Measurements from ENCODE around the gene AMIGO3.

DNA sequence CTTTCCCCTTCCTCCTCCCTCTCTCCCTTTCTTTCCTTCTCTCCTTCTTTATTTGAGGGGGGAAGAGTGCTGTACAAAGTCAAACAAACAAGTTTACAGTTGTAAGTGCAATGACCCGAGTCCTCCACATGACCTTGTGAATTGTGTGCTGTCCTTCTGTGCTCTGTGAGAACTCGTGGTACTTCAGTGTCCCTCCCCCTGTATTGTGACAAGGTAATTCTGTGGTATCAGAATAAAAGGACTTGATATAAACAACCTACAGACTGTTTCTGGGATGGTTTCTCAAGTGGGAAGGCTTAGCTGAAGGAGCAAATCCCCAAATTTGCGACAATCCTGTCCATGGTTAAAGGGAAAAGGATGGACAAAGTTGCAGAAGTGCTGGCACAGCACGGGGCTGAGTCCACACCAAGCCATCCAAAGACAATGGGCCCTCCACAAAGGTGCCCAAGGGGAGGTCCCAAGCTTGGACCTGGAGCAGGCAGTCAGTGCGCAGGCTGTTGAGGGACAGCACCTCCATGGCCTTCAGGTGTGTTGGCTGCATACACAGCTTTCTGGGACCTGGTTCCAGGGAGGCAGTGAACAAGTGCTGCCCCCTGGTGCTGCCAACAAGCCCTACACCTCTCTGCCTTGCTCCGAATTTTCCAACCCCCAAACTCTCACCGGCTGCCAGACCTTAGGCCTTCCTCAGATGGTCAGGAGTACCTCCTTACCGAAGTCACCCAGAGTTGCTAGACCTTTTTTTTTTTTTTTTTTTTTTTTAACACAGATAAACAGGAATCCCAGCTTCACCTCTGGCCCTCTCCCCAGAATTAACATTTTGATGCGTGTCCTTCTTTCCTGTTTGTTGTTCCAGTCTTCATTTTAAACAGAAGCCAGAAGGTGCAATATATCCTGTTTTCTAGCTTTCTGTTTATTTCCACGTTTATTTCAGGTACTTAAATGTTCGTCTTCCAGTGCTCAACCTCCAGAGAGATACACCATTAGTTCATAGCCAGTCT lies 47.9 kb downstream of the AMIGO3 start:
- TF ChIP-seq, protein P1, sequence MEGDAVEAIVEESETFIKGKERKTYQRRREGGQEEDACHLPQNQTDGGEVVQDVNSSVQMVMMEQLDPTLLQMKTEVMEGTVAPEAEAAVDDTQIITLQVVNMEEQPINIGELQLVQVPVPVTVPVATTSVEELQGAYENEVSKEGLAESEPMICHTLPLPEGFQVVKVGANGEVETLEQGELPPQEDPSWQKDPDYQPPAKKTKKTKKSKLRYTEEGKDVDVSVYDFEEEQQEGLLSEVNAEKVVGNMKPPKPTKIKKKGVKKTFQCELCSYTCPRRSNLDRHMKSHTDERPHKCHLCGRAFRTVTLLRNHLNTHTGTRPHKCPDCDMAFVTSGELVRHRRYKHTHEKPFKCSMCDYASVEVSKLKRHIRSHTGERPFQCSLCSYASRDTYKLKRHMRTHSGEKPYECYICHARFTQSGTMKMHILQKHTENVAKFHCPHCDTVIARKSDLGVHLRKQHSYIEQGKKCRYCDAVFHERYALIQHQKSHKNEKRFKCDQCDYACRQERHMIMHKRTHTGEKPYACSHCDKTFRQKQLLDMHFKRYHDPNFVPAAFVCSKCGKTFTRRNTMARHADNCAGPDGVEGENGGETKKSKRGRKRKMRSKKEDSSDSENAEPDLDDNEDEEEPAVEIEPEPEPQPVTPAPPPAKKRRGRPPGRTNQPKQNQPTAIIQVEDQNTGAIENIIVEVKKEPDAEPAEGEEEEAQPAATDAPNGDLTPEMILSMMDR (IDR thresholded peaks at IDR 0.05), result peak; percentile 81
- TF ChIP-seq EZH2 (IDR thresholded peaks at IDR 0.05; ENCODE audit: borderline replicate concordance, insufficient read depth, low read depth, low read length, poor library complexity, severe bottlenecking), result no peak

Data from B cell (primary cell).